PC-3 (cell line): ENCODE data around the gene NUP210L. TPM values are rescaled to one million over a fixed set of nuclear protein-coding genes. Genes with fewer than 3 reads are reported as not detected.

Experiments used
- ATAC-seq: fragments of 200-7000 bp; cut with Tn5 transposase; 2 replicates; pipeline ENCODE4 v1.9.1; 2020; ENCODE audit warnings: mild to moderate bottlenecking, moderate library complexity
- BruUV-seq: library from RNA; stranded (reverse); fragments of 400-500 nt; replicated peaks from 2 replicates; lab custom pipeline; 2021; lab: Mats Ljungman, UMichigan
- CTCF ChIA-PET: fragments of 300-600 bp; sonication (Branson Sonifier 250); formaldehyde crosslinking; loops from one replicate; lab custom pipeline; 2022; ENCODE audit warnings: antibody characterized with exemption; lab: Charles Lee
- POLR2A ChIA-PET: fragments of 300-600 bp; sonication (Branson Sonifier 250); formaldehyde crosslinking; loops from one replicate; lab custom pipeline; 2022; ENCODE audit warnings: antibody characterized with exemption; ENCODE audit not compliant: unreplicated experiment; lab: Charles Lee
- DNase-seq: peaks from one replicate; pipeline ENCODE4 v3.0.0-alpha.2; 2015
- H2AFZ ChIP-seq: fragments of 300-600 bp; sonication (generic); 2 replicates; pipeline ENCODE4 v1.6.0; 2016; ENCODE audit warnings: antibody characterized with exemption, low read length
- H3F3A ChIP-seq: fragments of 300-600 bp; sonication (generic); one replicate; pipeline ENCODE4 v1.6.0; 2017; ENCODE audit warnings: antibody characterized with exemption, low read length, control low read depth, mild to moderate bottlenecking; ENCODE audit not compliant: unreplicated experiment
- H3K27ac ChIP-seq: fragments of 300-600 bp; sonication (generic); 2 replicates; pipeline ENCODE4 v1.5.1; 2016; ENCODE audit warnings: mild to moderate bottlenecking, low read length
- H3K27me3 ChIP-seq: fragments of 300-600 bp; sonication (generic); 2 replicates; pipeline ENCODE4 v1.6.1; 2016; ENCODE audit warnings: low read length, mixed read lengths
- H3K36me3 ChIP-seq: fragments of 300-600 bp; sonication (generic); 2 replicates; pipeline ENCODE4 v1.6.1; 2016; ENCODE audit warnings: low read depth, mixed run types, low read length, mixed read lengths
- H3K4me1 ChIP-seq: fragments of 300-600 bp; sonication (generic); 2 replicates; pipeline ENCODE4 v1.5.1; 2016; ENCODE audit warnings: low read length; ENCODE audit not compliant: insufficient read depth
- H3K4me2 ChIP-seq: fragments of 300-600 bp; sonication (generic); 2 replicates; pipeline ENCODE4 v1.6.0; 2016; ENCODE audit warnings: low read length
- H3K4me3 ChIP-seq: fragments of 300-600 bp; sonication (generic); 2 replicates; pipeline ENCODE4 v1.5.1; 2016; ENCODE audit warnings: mild to moderate bottlenecking, low read length, mixed read lengths
- H3K79me2 ChIP-seq: fragments of 300-600 bp; sonication (generic); 2 replicates; pipeline ENCODE4 v1.6.1; 2017; ENCODE audit warnings: low read length, mixed read lengths
- H3K9ac ChIP-seq: fragments of 300-600 bp; sonication (generic); 2 replicates; pipeline ENCODE4 v1.6.0; 2016; ENCODE audit warnings: mild to moderate bottlenecking, low read length
- H3K9me2 ChIP-seq: fragments of 300-600 bp; sonication (generic); replicated peaks from 2 replicates; pipeline ENCODE4 v1.6.1; 2016; ENCODE audit warnings: mixed run types, low read length, mixed read lengths
- H3K9me3 ChIP-seq: fragments of 300-600 bp; sonication (generic); 2 replicates; pipeline ENCODE4 v1.6.1; 2016; ENCODE audit warnings: low read length, mixed read lengths
- H4K20me1 ChIP-seq: fragments of 300-600 bp; sonication (generic); 2 replicates; pipeline ENCODE4 v1.6.1; 2016; ENCODE audit warnings: low read length, mixed read lengths
- CTCF ChIP-seq: fragments of 300-600 bp; sonication (generic); conservative IDR thresholded peaks from 2 replicates; pipeline ENCODE4 v1.5.1; 2017; ENCODE audit warnings: antibody characterized with exemption, low read depth, mild to moderate bottlenecking, low read length
- EZH2 ChIP-seq: fragments of 300-600 bp; sonication (generic); IDR thresholded peaks from one replicate; pipeline ENCODE4 v1.6.1; 2017; ENCODE audit warnings: antibody characterized with exemption, mild to moderate bottlenecking, low read length; ENCODE audit not compliant: unreplicated experiment
- EZH2phosphoT487 ChIP-seq: fragments of 300-600 bp; sonication (generic); IDR thresholded peaks from 2 replicates; pipeline ENCODE4 v1.6.1; 2018; ENCODE audit warnings: mild to moderate bottlenecking, antibody characterized with exemption, low read length, borderline replicate concordance
- intact Hi-C: fragments of 100-400 bp; cut with micrococcal nuclease; formaldehyde crosslinking; loops from 2 replicates; pipeline ENCODE4 v1.9.0; 2023
- total RNA-seq: library from RNA; depleted of rRNA; stranded (reverse); fragments of >200 nt; gene quantifications from 2 replicates; pipeline ENCODE4 v1.2.3, GENCODE V29; 2014

The NUP210L gene
- total RNA-seq, 1 experiment from 2014 or later: 0.04 TPM

DNA sequence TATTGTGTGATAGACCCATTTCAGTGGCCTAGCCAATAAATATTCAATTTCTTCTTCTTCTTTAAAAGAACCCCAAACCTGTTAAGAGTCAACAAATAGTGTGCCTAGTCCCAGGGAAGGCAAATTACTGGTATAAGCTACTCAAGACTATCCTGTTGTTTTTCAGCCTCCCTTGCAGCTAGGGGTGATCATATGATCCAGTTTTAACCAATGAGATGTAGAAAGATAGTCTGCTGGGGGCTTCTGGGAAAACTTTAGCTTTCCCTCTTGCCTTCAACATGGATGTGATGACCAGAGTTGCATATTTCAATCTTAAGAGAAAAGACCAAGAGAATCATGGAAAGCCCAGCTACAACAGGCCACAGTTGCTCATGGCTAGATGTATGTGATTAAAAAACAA is 4.7 kb upstream of the NUP210L start:
- no TSS peak for BruUV-seq
- Histone ChIP-seq H4K20me1 (peaks cover 12% of the 10 kb centered on the region), H3K4me3 (no peak overlapping the region), H3K4me2 (no peak overlapping the region), H3K9ac (no peak overlapping the region), H3K4me1 (no peaks in the 10 kb centered on the region), H3K27me3 (no peaks in the 10 kb centered on the region), H3F3A (no peaks in the 10 kb centered on the region), H3K9me3 (no peaks in the 10 kb centered on the region), H3K9me2 (no peaks in the 10 kb centered on the region), H3K79me2 (no peaks in the 10 kb centered on the region), H3K36me3 (peaks cover 77% of the 10 kb centered on the region), H3K27ac (no peak overlapping the region), H2AFZ (no peak overlapping the region)
- TF ChIP-seq EZH2: no peak
- TF ChIP-seq EZH2phosphoT487: no peak
- no peak for TF ChIP-seq CTCF
- intact Hi-C loops: no loop called here
- ChIA-PET POLR2A (no interaction called here), CTCF (no interaction called here)
- no peak for DNase-seq
- no peak for ATAC-seq

GRCh38 chr1:154158307-154159125 is 3.6 kb upstream of the NUP210L start:
- ATAC-seq: no peak
- H3K9me3 ChIP-seq: no peaks in the 10 kb centered on the region
- no peak overlapping the region for H3K9ac ChIP-seq
- ChIA-PET CTCF (no interaction called here), POLR2A (no interaction called here)
- no peaks in the 10 kb centered on the region for H3K4me1 ChIP-seq
- H3K27ac ChIP-seq: no peak overlapping the region
- H3K4me2 ChIP-seq: no peak overlapping the region
- H4K20me1 ChIP-seq: peaks cover 12% of the 10 kb centered on the region
- BruUV-seq: no TSS peak
- H3K79me2 ChIP-seq: no peaks in the 10 kb centered on the region
- intact Hi-C loops: no loop called here
- H3K9me2 ChIP-seq: no peaks in the 10 kb centered on the region
- H3K4me3 ChIP-seq: no peak overlapping the region
- H3K27me3 ChIP-seq: no peaks in the 10 kb centered on the region
- no peak overlapping the region for H2AFZ ChIP-seq
- no peak for TF ChIP-seq CTCF
- no peak for TF ChIP-seq EZH2phosphoT487
- no peak for TF ChIP-seq EZH2
- peaks cover 69% of the 10 kb centered on the region for H3K36me3 ChIP-seq
- DNase-seq: no peak
- H3F3A ChIP-seq: no peaks in the 10 kb centered on the region

DNA sequence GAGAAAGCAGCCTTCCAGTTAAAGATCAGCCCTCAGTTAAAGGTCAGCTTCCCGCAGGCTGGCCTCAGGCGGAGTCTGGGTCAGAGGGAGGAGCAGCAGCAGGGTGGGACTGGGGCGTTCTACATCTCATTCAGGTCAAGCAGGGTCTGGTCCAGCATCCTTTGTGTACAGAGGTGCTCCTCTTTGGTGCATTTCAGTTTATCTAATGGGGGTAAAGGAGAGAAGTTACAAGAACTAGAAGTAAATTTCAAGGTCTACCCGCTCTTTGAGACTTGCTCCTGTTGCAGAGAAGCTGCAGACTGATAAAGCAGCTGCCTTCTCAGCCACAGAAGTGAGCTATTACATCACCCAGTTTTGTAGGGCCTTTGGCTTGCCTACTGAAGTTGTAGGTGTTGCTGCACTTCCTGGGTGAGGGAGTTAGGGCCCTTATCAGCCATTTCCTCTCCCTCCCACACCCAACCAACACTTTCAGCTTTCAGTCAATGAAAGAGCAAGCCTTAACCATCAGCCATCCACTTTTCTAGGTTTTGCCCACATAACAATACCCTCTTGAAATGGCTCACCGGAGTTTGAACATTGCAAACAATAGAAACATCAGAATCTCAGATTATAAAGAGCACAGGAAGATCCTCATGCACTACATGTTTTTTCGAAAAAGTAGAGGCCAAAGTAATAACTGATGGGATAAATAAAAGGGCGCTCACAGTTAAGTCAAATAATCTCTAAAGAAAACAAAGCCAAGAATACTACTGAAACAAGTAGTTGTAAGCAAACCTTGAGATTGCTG is 2.8 kb upstream of the NUP210L start:
- H2AFZ ChIP-seq: no peak overlapping the region
- DNase-seq (no peak), ATAC-seq (no peak)
- ChIA-PET POLR2A (no interaction called here), CTCF (no interaction called here)
- H3K27ac ChIP-seq: no peak overlapping the region
- H3K9me3 ChIP-seq: no peaks in the 10 kb centered on the region
- no peaks in the 10 kb centered on the region for H3K27me3 ChIP-seq
- no TSS peak for BruUV-seq
- no peaks in the 10 kb centered on the region for H3K79me2 ChIP-seq
- no peak for TF ChIP-seq CTCF
- TF ChIP-seq EZH2: no peak
- TF ChIP-seq EZH2phosphoT487: no peak
- H4K20me1 ChIP-seq: peaks cover 12% of the 10 kb centered on the region
- no peak overlapping the region for H3K4me2 ChIP-seq
- H3K4me1 ChIP-seq: no peaks in the 10 kb centered on the region
- H3K9ac ChIP-seq: no peak overlapping the region
- peaks cover 63% of the 10 kb centered on the region for H3K36me3 ChIP-seq
- intact Hi-C loops: no loop called here
- H3K9me2 ChIP-seq: no peaks in the 10 kb centered on the region
- H3F3A ChIP-seq: no peaks in the 10 kb centered on the region
- H3K4me3 ChIP-seq: no peak overlapping the region
